C4-2B (cell line): ENCODE measurements around the gene TSPAN11.

Experiments
- H3K27ac ChIP-seq: fragments of 450-650 bp; 2 replicates; pipeline ENCODE4 v1.5.1; 2017
- CTCF ChIP-seq: fragments of 450-650 bp; conservative IDR thresholded peaks from 2 replicates; pipeline ENCODE4 v1.5.1; 2017; ENCODE audit warnings: mild to moderate bottlenecking
- ZFX ChIP-seq: fragments of 450-650 bp; IDR thresholded peaks from 2 replicates; pipeline ENCODE4 v1.6.1; 2017

The TSPAN11 gene

GRCh38 chr12:30989754-30990153 lies 63.2 kb downstream of the TSPAN11 start:
- TF ChIP-seq ZFX (no peak), CTCF (no peak; the same call in 1 of the 2 replicates)
- H3K27ac ChIP-seq: peak overlapping the region; percentile 60

GRCh38 chr12:30990316-30990715 lies 63.8 kb downstream of the TSPAN11 start:
- H3K27ac ChIP-seq: peak overlapping the region; percentile 60; the same call in 1 of the 2 replicates
- TF ChIP-seq ZFX (no peak), CTCF (no peak)

- H3K27ac ChIP-seq: no peak overlapping the region
- no peak for TF ChIP-seq CTCF
- no peak for TF ChIP-seq ZFX
Measured at GRCh38 chr12:30990776-30991175, 64.2 kb downstream of the TSPAN11 start.

- no peak overlapping the region for H3K27ac ChIP-seq
- no peak for TF ChIP-seq CTCF
- TF ChIP-seq ZFX: no peak
Measured at GRCh38 chr12:30991466-30991865, 64.9 kb downstream of the TSPAN11 start.

- TF ChIP-seq ZFX (no peak), CTCF (no peak)
- H3K27ac ChIP-seq: no peak overlapping the region
Measured at GRCh38 chr12:30992381-30992780, 65.8 kb downstream of the TSPAN11 start.

GRCh38 chr12:30993766-30994165 lies 67.2 kb downstream of the TSPAN11 start:
- no peak overlapping the region for H3K27ac ChIP-seq
- TF ChIP-seq CTCF (no peak), ZFX (no peak)

- no peak overlapping the region for H3K27ac ChIP-seq
- TF ChIP-seq ZFX (no peak), CTCF (no peak)
Measured at GRCh38 chr12:30994274-30994673, 67.7 kb downstream of the TSPAN11 start.
